ENCODE data around the gene AHI1. TPM values are rescaled to one million over a fixed set of nuclear protein-coding genes. Genes with fewer than 3 reads are reported as not detected.

Gene AHI1
- total and polyA plus RNA-seq, 10 of the 15 experiments (the other 5 are each of a cell fraction or from before 2014, with no cell fraction given) = 3.2 to 9.5 (median 4.6) TPM

GRCh38 chr6:135324531-135324930 is 173.0 kb downstream of the AHI1 start (continued):
- no peak for TF ChIP-seq CUX1 (IDR thresholded peaks at IDR 0.05; ENCODE audit: insufficient replicate concordance, low read depth, low read length)

GRCh38 chr6:135323979-135324378 is 173.6 kb downstream of the AHI1 start:
- CTCF ChIA-PET = interaction anchor here (2.1 kb wide), 1 partner anchor 140 kb away, joined by 13 read pairs; no protein-coding TSS in a partner anchor
- FAIRE-seq = no peak

More at GRCh38 chr6:135323979-135324378, 173.6 kb downstream of the AHI1 start:
- H3K4me3 ChIP-seq = no peak overlapping the region
- 62% methylated on average over 2 of the region's 2 CpGs for WGBS (ENCODE audit: insufficient coverage, insufficient replicate concordance, low lambda C conversion rate, missing lambda C conversion rate)
- no peak overlapping the region for H3K4me2 ChIP-seq (ENCODE audit: control insufficient read depth, insufficient read depth)
- in situ Hi-C loops (cut with MboI) = no loop called here
- no peak overlapping the region for H2AFZ ChIP-seq (ENCODE audit: control insufficient read depth, low read depth, low read length)
- no peaks in the 10 kb centered on the region for H3K36me3 ChIP-seq (ENCODE audit: control insufficient read depth in 2 of 2, insufficient read depth in 2 of 2, low read length in 1 of 2)
- no peak overlapping the region for H3K27ac ChIP-seq (ENCODE audit: control insufficient read depth, insufficient read depth)
- DNase-seq (ENCODE audit: low read depth, low spot score) (no peak), ATAC-seq (no peak)
- ChIA-PET POLR2A (interaction anchor here (1.0 kb wide), 1 partner anchor 103 kb away, joined by 3 read pairs; no protein-coding TSS in a partner anchor), RAD21 (ENCODE audit: unreplicated experiment) (interaction anchor here (0.9 to 2.4 kb wide), 5 partner anchors 8 to 180 kb away, joined by 3 to 24 read pairs (median 12); no protein-coding TSS in a partner anchor), SMC1A (ENCODE audit: uncharacterized antibody, unreplicated experiment) (interaction anchor here (0.6 to 3.6 kb wide), 12 partner anchors 11 to 204 kb away, joined by 3 to 23 read pairs (median 11); no protein-coding TSS in a partner anchor)
- no peaks in the 10 kb centered on the region for H3K27me3 ChIP-seq (replicated peaks in 1 of 2; ENCODE audit: control insufficient read depth in 2 of 2, insufficient read depth in 2 of 2, low read length in 1 of 2)
- H4K20me1 ChIP-seq (ENCODE audit: control insufficient read depth, insufficient read depth) = no peaks in the 10 kb centered on the region
- no peak overlapping the region for H3K9ac ChIP-seq (ENCODE audit: control insufficient read depth, insufficient read depth, low read length)
- peaks cover 1% of the 10 kb centered on the region; the same call in 1 of the 3 replicates for H3K9me3 ChIP-seq (replicated peaks; ENCODE audit: control insufficient read depth, insufficient read depth, low read length)
- no TSS peak for BruUV-seq (replicated peaks)
- H3K4me1 ChIP-seq (ENCODE audit: control insufficient read depth, insufficient read depth, low read length) = peaks cover 22% of the 10 kb centered on the region
- intact Hi-C loops (cut with micrococcal nuclease; ENCODE audit: unreplicated experiment) = loop anchor here (1.0 to 2.0 kb wide), 3 partner anchors 95 to 179 kb away; no protein-coding TSS in a partner anchor
- H3K79me2 ChIP-seq (ENCODE audit: control insufficient read depth, insufficient read depth, low read length) = no peaks in the 10 kb centered on the region
- TF ChIP-seq TCF7 (IDR thresholded peaks at IDR 0.05; ENCODE audit: borderline replicate concordance) (no peak), ZNF384 (IDR thresholded peaks at IDR 0.05; ENCODE audit: borderline replicate concordance, low read depth, low read length) (no peak), SUPT20H (IDR thresholded peaks at IDR 0.05; ENCODE audit: borderline replicate concordance, control insufficient read depth, low read depth, low read length) (no peak), ATF2 (IDR thresholded peaks at IDR 0.05; ENCODE audit: low read length) (no peak), STAT1 (conservative IDR thresholded peaks at IDR 0.05) (no peak), STAT3 (IDR thresholded peaks at IDR 0.05; ENCODE audit: low read depth, low read length) (no peak), FOS (IDR thresholded peaks at IDR 0.05; ENCODE audit: borderline replicate concordance, extremely low read depth, insufficient read length) (no peak), ZBTB33 (IDR thresholded peaks at IDR 0.05) (no peak)

Measured in GM12878 (cell line).